HS-5 (cell line): ENCODE data around the gene ZBTB43.
A peak's percentile ranks its signal among the peaks of the same experiment; 100 is the strongest.

Experiments
- DNase-seq: peaks from one replicate; pipeline ENCODE4 v3.0.0-alpha.2; 2012; ENCODE audit warnings: low read depth

ZBTB43 gene

GRCh38 chr9:126829035-126829434 lies 24.2 kb downstream of the ZBTB43 start:
- no peak for DNase-seq

GRCh38 chr9:126830827-126831226 lies 26.0 kb downstream of the ZBTB43 start:
- no peak for DNase-seq

- DNase-seq, result no peak
Measured at GRCh38 chr9:126832440-126832839, 27.6 kb downstream of the ZBTB43 start.

- no peak for DNase-seq
Measured at GRCh38 chr9:126833020-126833419, 28.2 kb downstream of the ZBTB43 start.

- DNase-seq, result no peak
Measured at GRCh38 chr9:126833710-126834345, 29.0 kb downstream of the ZBTB43 start.

GRCh38 chr9:126834672-126835071 lies 29.8 kb downstream of the ZBTB43 start:
- DNase-seq, result no peak

GRCh38 chr9:126836216-126836615 lies 31.4 kb downstream of the ZBTB43 start:
- no peak for DNase-seq

- no peak for DNase-seq
Measured at GRCh38 chr9:126838055-126838811, 33.4 kb downstream of the ZBTB43 start.

GRCh38 chr9:126838895-126839294 lies 34.1 kb downstream of the ZBTB43 start:
- DNase-seq, result no peak

- no peak for DNase-seq
Measured at GRCh38 chr9:126839301-126839700, 34.5 kb downstream of the ZBTB43 start.

GRCh38 chr9:126842220-126842842 lies 37.5 kb downstream of the ZBTB43 start:
- no peak for DNase-seq

- no peak for DNase-seq
Measured at GRCh38 chr9:126842977-126843799, 38.3 kb downstream of the ZBTB43 start.

- peak; percentile 74 for DNase-seq
Measured at GRCh38 chr9:126844085-126844484, 39.2 kb downstream of the ZBTB43 start.

- no peak for DNase-seq
Measured at GRCh38 chr9:126847051-126847450, 42.2 kb downstream of the ZBTB43 start.

- no peak for DNase-seq
Measured at GRCh38 chr9:126849591-126850225, 44.9 kb downstream of the ZBTB43 start.

- DNase-seq, result no peak
Measured at GRCh38 chr9:126851286-126851880, 46.5 kb downstream of the ZBTB43 start.

- DNase-seq, result no peak
Measured at GRCh38 chr9:126852086-126852688, 47.3 kb downstream of the ZBTB43 start.

- peak; percentile 29 for DNase-seq
Measured at GRCh38 chr9:126853667-126854066, 48.8 kb downstream of the ZBTB43 start.

- DNase-seq, result no peak
Measured at GRCh38 chr9:126854734-126855133, 49.9 kb downstream of the ZBTB43 start.

GRCh38 chr9:126856326-126856877 lies 51.6 kb downstream of the ZBTB43 start:
- no peak for DNase-seq
